Ishikawa (cell line): Measurements from ENCODE around the gene GAB1.

Experiments
- CEBPB ChIP-seq: IDR thresholded peaks from 2 replicates; pipeline ENCODE4 v1.6.1; 2012
- CREB1 ChIP-seq: IDR thresholded peaks from 2 replicates; pipeline ENCODE4 v1.6.1; 2012; ENCODE audit warnings: low read depth
- EGR1 ChIP-seq: IDR thresholded peaks from 2 replicates; pipeline ENCODE4 v1.6.1; 2012
- EP300 ChIP-seq: IDR thresholded peaks from 2 replicates; pipeline ENCODE4 v1.6.1; 2012; ENCODE audit warnings: borderline replicate concordance
- MAX ChIP-seq: IDR thresholded peaks from 2 replicates; pipeline ENCODE4 v1.6.1; 2012
- NFIC ChIP-seq: IDR thresholded peaks from 2 replicates; pipeline ENCODE4 v1.6.1; 2012
- RAD21 ChIP-seq: IDR thresholded peaks from 2 replicates; pipeline ENCODE4 v1.6.1; 2012; ENCODE audit warnings: low read depth
- REST ChIP-seq: IDR thresholded peaks from 2 replicates; pipeline ENCODE4 v1.6.1; 2012; ENCODE audit warnings: low read depth, mild to moderate bottlenecking
- TAF1 ChIP-seq: IDR thresholded peaks from 2 replicates; pipeline ENCODE4 v1.6.1; 2012; ENCODE audit warnings: low read depth, mild to moderate bottlenecking
- TCF12 ChIP-seq: IDR thresholded peaks from 2 replicates; pipeline ENCODE4 v1.6.1; 2012; ENCODE audit warnings: low read depth
- TEAD4 ChIP-seq: IDR thresholded peaks from 2 replicates; pipeline ENCODE4 v1.6.1; 2012
- YY1 ChIP-seq: IDR thresholded peaks from 2 replicates; pipeline ENCODE4 v1.6.1; 2012; ENCODE audit warnings: low read depth
- ZBTB7A ChIP-seq: IDR thresholded peaks from 2 replicates; pipeline ENCODE4 v1.6.1; 2012; ENCODE audit warnings: low read depth

- TF ChIP-seq NFIC (no peak), MAX (no peak), REST (no peak), EP300 (no peak), TCF12 (no peak), RAD21 (no peak), EGR1 (no peak), TEAD4 (no peak), YY1 (no peak), TAF1 (no peak), CREB1 (no peak), CEBPB (no peak), ZBTB7A (no peak)
These were observed 28.3 kb upstream of the GAB1 start for GRCh38 chr4:143308377-143308776.
